Small intestine (tissue), 7 donors: ENCODE data around the gene CDC27. TPM values are rescaled to one million over a fixed set of nuclear protein-coding genes. Genes with fewer than 3 reads are reported as not detected.
"Not testable (repeated sequence)": the region's sequence is repeated elsewhere in the genome, so short reads cannot be mapped to it uniquely, and the experiment has no call there.

Source experiments
- DNase-seq, 2 donors: peaks; one replicate each; pipeline versions ENCODE4 v3.0.0 to v3.0.0-alpha.2; 2013
- FAIRE-seq: peaks from 2 replicates; lab custom pipeline; 2012; peaks lifted over from hg19 to GRCh38; lab: Jason Lieb, UNC
- H3K27ac ChIP-seq, 3 donors: one replicate each; pipeline ENCODE4 v1.5.1; 2013; ENCODE audit warnings: low read length in 2 of 3, mild to moderate bottlenecking in 2 of 3, control low read depth in 1 of 3, inconsistent platforms in 1 of 3, low read depth in 1 of 3, moderate library complexity in 1 of 3
- H3K27me3 ChIP-seq, 3 donors: one replicate each; pipeline ENCODE4 v1.6.1; 2013; ENCODE audit warnings: low read length in 3 of 3, inconsistent platforms in 1 of 3; ENCODE audit not compliant: control insufficient read depth in 3 of 3, insufficient read depth in 3 of 3
- H3K36me3 ChIP-seq, 3 donors: one replicate each; pipeline ENCODE4 v1.6.1; 2013; ENCODE audit warnings: low read length in 3 of 3, inconsistent platforms in 1 of 3, low read depth in 1 of 3, mild to moderate bottlenecking in 1 of 3, moderate library complexity in 1 of 3; ENCODE audit not compliant: control insufficient read depth in 3 of 3, insufficient read depth in 2 of 3
- H3K4me1 ChIP-seq, 3 donors: one replicate each; pipeline ENCODE4 v1.6.1; 2013; ENCODE audit warnings: low read length in 2 of 3, inconsistent platforms in 1 of 3, low read depth in 1 of 3, mild to moderate bottlenecking in 1 of 3, moderate library complexity in 1 of 3; ENCODE audit not compliant: control insufficient read depth in 3 of 3, insufficient read depth in 2 of 3
- H3K4me3 ChIP-seq, 3 donors: one replicate each; pipeline ENCODE4 v1.5.1; 2013; ENCODE audit warnings: low read length in 3 of 3, control low read depth in 1 of 3, inconsistent platforms in 1 of 3, low read depth in 1 of 3, mild to moderate bottlenecking in 1 of 3, moderate library complexity in 1 of 3
- H3K9me3 ChIP-seq, 2 donors: one replicate each; pipeline ENCODE4 v1.6.1; 2013; ENCODE audit warnings: low read depth in 1 of 2, low read length in 1 of 2; ENCODE audit not compliant: control insufficient read depth in 2 of 2, insufficient read depth in 1 of 2
- WGBS, 3 donors: extraction: QIAGEN DNeasy Blood & Tissue Kit; methylation state at CpG; one replicate each; pipeline ENCODE4 v1.1.7; 2013; 5-methylcytosine and 5-hydroxymethylcytosine counted together
- polyA plus RNA-seq, 4 donors: library from polyadenylated mRNA; stranded (reverse) in 3 of 4; unstranded in 1 of 4; fragments of 200-250 nt in 3 of 4; fragments of 120-200 nt in 1 of 4; gene quantifications; one replicate each; pipeline versions ENCODE4 v1.2.1 to v1.2.3, GENCODE V29; 2013
- donor health status: healthy with polysubstance abuse.
- donor health status: control.
- donor health status: control.
- donor health status: Bipolar disorder and iron deficiency.
- donor health status: healthy.

Gene CDC27
- polyA plus RNA-seq, 4 donors: 5.9 to 29.7 (median 19.5) TPM

- 96 to 98% (median 97%) methylated on average over 4 of the region's 4 CpGs for WGBS, 3 donors
- not testable (repeated sequence) for H3K27me3 ChIP-seq, H3K4me3 ChIP-seq, H3K9me3 ChIP-seq, FAIRE-seq, DNase-seq, H3K4me1 ChIP-seq, H3K27ac ChIP-seq
- H3K36me3 ChIP-seq: peaks cover 3 to 11% (median 3%) of the 10 kb centered on the region in 3 donors
Measured at GRCh38 chr17:47180988-47181387, 8.1 kb downstream of the CDC27 start.

- H3K4me3 ChIP-seq: no peak overlapping the region
- DNase-seq (no peak), FAIRE-seq (no peak)
- H3K27ac ChIP-seq: no peak overlapping the region
- 72 to 87% (median 85%) methylated on average over 1 of the region's 1 CpG for WGBS, 3 donors
- H3K4me1 ChIP-seq: peaks cover 0 to 7% (median 0%) of the 10 kb centered on the region in 3 donors
- H3K9me3 ChIP-seq: no peaks in the 10 kb centered on the region
- H3K36me3 ChIP-seq: peaks cover 4 to 14% (median 7%) of the 10 kb centered on the region in 3 donors
- no peaks in the 10 kb centered on the region for H3K27me3 ChIP-seq
Measured at GRCh38 chr17:47180337-47180736, 8.8 kb downstream of the CDC27 start.

- WGBS, 3 donors: 79 to 98% (median 97%) methylated on average over 3 of the region's 3 CpGs
- Histone ChIP-seq H3K36me3 (peaks cover 7 to 19% (median 9%) of the 10 kb centered on the region in 3 donors), H3K4me1 (peaks cover 0 to 4% (median 0%) of the 10 kb centered on the region in 3 donors), H3K4me3 (no peak overlapping the region), H3K27me3 (no peaks in the 10 kb centered on the region), H3K9me3 (no peaks in the 10 kb centered on the region), H3K27ac (no peak overlapping the region)
- DNase-seq: no peak
- no peak for FAIRE-seq
Measured at GRCh38 chr17:47179141-47179540, 10.0 kb downstream of the CDC27 start.

- FAIRE-seq: no peak
- 91 to 97% (median 97%) methylated on average over 7 of the region's 7 CpGs for WGBS, 3 donors
Measured at GRCh38 chr17:47177261-47177660, 11.8 kb downstream of the CDC27 start.

GRCh38 chr17:47176389-47176826, 12.7 kb downstream of the CDC27 start:
- 78 to 89% (median 85%) methylated on average over 2 of the region's 2 CpGs for WGBS, 3 donors
- no peak for FAIRE-seq
- H3K36me3 ChIP-seq: peaks cover 7 to 21% (median 9%) of the 10 kb centered on the region in 3 donors
- H3K4me1 ChIP-seq: peaks cover 0 to 4% (median 0%) of the 10 kb centered on the region in 3 donors
- H3K27ac ChIP-seq: no peak overlapping the region
- H3K27me3 ChIP-seq: no peaks in the 10 kb centered on the region
- no peak for DNase-seq
- H3K9me3 ChIP-seq: no peaks in the 10 kb centered on the region
- no peak overlapping the region for H3K4me3 ChIP-seq

More at GRCh38 chr17:47177261-47177660, 11.8 kb downstream of the CDC27 start:
- DNase-seq: no peak
- no peaks in the 10 kb centered on the region for H3K9me3 ChIP-seq
- no peak overlapping the region for H3K27ac ChIP-seq
- H3K4me1 ChIP-seq: peaks cover 0 to 8% (median 0%) of the 10 kb centered on the region in 3 donors
- peaks cover 7 to 21% (median 9%) of the 10 kb centered on the region in 3 donors for H3K36me3 ChIP-seq
- H3K27me3 ChIP-seq: no peaks in the 10 kb centered on the region
- H3K4me3 ChIP-seq: no peak overlapping the region

GRCh38 chr17:47174823-47175222, 14.3 kb downstream of the CDC27 start:
- WGBS, 3 donors: 92 to 95% (median 94%) methylated on average over 8 of the region's 8 CpGs
- FAIRE-seq: not testable (repeated sequence)

GRCh38 chr17:47172696-47173565, 16.2 kb downstream of the CDC27 start:
- Histone ChIP-seq H3K4me1 (peaks cover 0 to 4% (median 0%) of the 10 kb centered on the region in 3 donors), H3K36me3 (peaks cover 9 to 30% (median 9%) of the 10 kb centered on the region in 3 donors), H3K4me3 (no peak overlapping the region), H3K9me3 (no peaks in the 10 kb centered on the region), H3K27ac (no peak overlapping the region), H3K27me3 (no peaks in the 10 kb centered on the region)
- WGBS, 3 donors: 76 to 91% (median 84%) methylated on average over 2 of the region's 2 CpGs
- FAIRE-seq (no peak), DNase-seq (no peak)

More at GRCh38 chr17:47174823-47175222, 14.3 kb downstream of the CDC27 start:
- H3K4me3 ChIP-seq, H3K4me1 ChIP-seq, H3K27me3 ChIP-seq, DNase-seq, H3K27ac ChIP-seq, H3K9me3 ChIP-seq: not testable (repeated sequence)
- peaks cover 5 to 24% (median 9%) of the 10 kb centered on the region in 3 donors for H3K36me3 ChIP-seq

GRCh38 chr17:47170710-47171109, 18.4 kb downstream of the CDC27 start:
- 92 to 98% (median 94%) methylated on average over 4 of the region's 4 CpGs for WGBS, 3 donors
- no peaks in the 10 kb centered on the region for H3K27me3 ChIP-seq
- H3K27ac ChIP-seq: no peak overlapping the region
- H3K36me3 ChIP-seq: peaks cover 5 to 33% (median 9%) of the 10 kb centered on the region in 3 donors
- H3K4me3 ChIP-seq: no peak overlapping the region
- no peak for FAIRE-seq
- no peak for DNase-seq
- no peaks in the 10 kb centered on the region for H3K9me3 ChIP-seq
- peaks cover 0 to 4% (median 0%) of the 10 kb centered on the region in 3 donors for H3K4me1 ChIP-seq
